IMR-90 (cell line): ENCODE results near the gene GTF2A1. TPM values are rescaled to one million over a fixed set of nuclear protein-coding genes. Genes with fewer than 3 reads are reported as not detected.
A peak's percentile ranks its signal among the peaks of the same experiment; 100 is the strongest.

Experiments
- ATAC-seq: fragments of 200-7000 bp; cut with Tn5 transposase; 2 replicates; pipeline ENCODE4 v1.9.1; 2020; ENCODE audit warnings: low read depth, mild to moderate bottlenecking, moderate library complexity
- BruUV-seq: library from RNA; stranded (reverse); fragments of 400-500 nt; replicated peaks from 2 replicates; lab custom pipeline; 2021; lab: Mats Ljungman, UMichigan
- CTCF ChIA-PET: fragments of 300-600 bp; formaldehyde crosslinking; extraction: SDS; loops from one replicate; lab custom pipeline; 2021; ENCODE audit warnings: antibody characterized with exemption; lab: Yijun Ruan, JAX
- POLR2A ChIA-PET: fragments of 300-600 bp; sonication (Branson Sonifier 250); formaldehyde crosslinking; loops from one replicate; lab custom pipeline; 2022; ENCODE audit warnings: antibody characterized with exemption; ENCODE audit not compliant: unreplicated experiment; lab: Charles Lee
- DNase-seq: peaks from one replicate; pipeline ENCODE4 v3.0.0; 2013
- H2AFZ ChIP-seq: replicated peaks from 2 replicates; pipeline ENCODE3; 2013; ENCODE audit warnings: low read length, mild to moderate bottlenecking; ENCODE audit not compliant: poor library complexity
- H2AK5ac ChIP-seq: 2 replicates; pipeline ENCODE4 v1.6.1; 2013; ENCODE audit warnings: low read depth, low read length, inconsistent platforms
- H2AK9ac ChIP-seq: replicated peaks from 2 replicates; pipeline ENCODE3; 2013; ENCODE audit warnings: mild to moderate bottlenecking, low read depth, low read length, moderate library complexity; ENCODE audit not compliant: poor library complexity
- H2BK120ac ChIP-seq: 2 replicates; pipeline ENCODE4 v1.6.1; 2013; ENCODE audit warnings: low read depth, low read length, inconsistent platforms
- H2BK15ac ChIP-seq: 3 replicates; pipeline ENCODE4 v1.6.1; 2013; ENCODE audit warnings: low read depth, low read length, inconsistent platforms
- H2BK20ac ChIP-seq: 2 replicates; pipeline ENCODE4 v1.6.1; 2013; ENCODE audit warnings: low read depth, mild to moderate bottlenecking, inconsistent platforms, low read length, moderate library complexity
- H2BK5ac ChIP-seq: 2 replicates; pipeline ENCODE4 v1.6.1; 2013; ENCODE audit warnings: mild to moderate bottlenecking, low read depth, low read length, inconsistent platforms; ENCODE audit not compliant: poor library complexity, severe bottlenecking
- H3K14ac ChIP-seq: replicated peaks from 2 replicates; pipeline ENCODE4 v1.6.1; 2013; ENCODE audit warnings: low read depth, low read length, inconsistent platforms
- H3K18ac ChIP-seq: 2 replicates; pipeline ENCODE4 v1.6.1; 2013; ENCODE audit warnings: low read depth, low read length, control low read depth
- H3K23ac ChIP-seq: 2 replicates; pipeline ENCODE4 v1.6.1; 2013; ENCODE audit warnings: low read depth, low read length, inconsistent platforms
- H3K27ac ChIP-seq: 2 replicates; pipeline ENCODE4 v1.5.1; 2013; ENCODE audit warnings: mild to moderate bottlenecking, control low read depth, low read length; ENCODE audit not compliant: insufficient read depth
- H3K27me3 ChIP-seq: 2 replicates; pipeline ENCODE4 v1.6.1; 2013; ENCODE audit warnings: low read length; ENCODE audit not compliant: control insufficient read depth, insufficient read depth
- H3K36me3 ChIP-seq: 2 replicates; pipeline ENCODE4 v1.6.1; 2013; ENCODE audit warnings: low read length, mixed read lengths; ENCODE audit not compliant: control insufficient read depth, insufficient read depth
- H3K4ac ChIP-seq: 2 replicates; pipeline ENCODE4 v1.6.1; 2013; ENCODE audit warnings: low read depth, low read length, inconsistent platforms
- H3K4me1 ChIP-seq: 2 replicates; pipeline ENCODE4 v1.6.1; 2013; ENCODE audit warnings: low read length, mixed read lengths; ENCODE audit not compliant: control insufficient read depth, insufficient read depth
- H3K4me2 ChIP-seq: 2 replicates; pipeline ENCODE4 v1.6.1; 2013; ENCODE audit warnings: low read depth, mild to moderate bottlenecking, control low read depth, low read length, moderate library complexity
- H3K4me3 ChIP-seq: 2 replicates; pipeline ENCODE4 v1.5.1; 2013; ENCODE audit warnings: low read depth, mild to moderate bottlenecking, control low read depth, low read length, moderate library complexity; ENCODE audit not compliant: insufficient read depth
- H3K56ac ChIP-seq: 2 replicates; pipeline ENCODE4 v1.6.1; 2013; ENCODE audit warnings: low read length, inconsistent platforms; ENCODE audit not compliant: insufficient read depth; ENCODE audit errors: extremely low read depth
- H3K79me1 ChIP-seq, 2 experiments: 2 replicates each; pipeline ENCODE4 v1.6.1; 2013; ENCODE audit warnings: low read length in 2 of 2, inconsistent platforms in 1 of 2, low read depth in 1 of 2
- H3K9ac ChIP-seq: 2 replicates; pipeline ENCODE4 v1.6.1; 2013; ENCODE audit warnings: low read depth, low read length, control low read depth
- H3K9me1 ChIP-seq: 2 replicates; pipeline ENCODE4 v1.6.1; 2013; ENCODE audit warnings: low read length, inconsistent platforms; ENCODE audit not compliant: insufficient read depth
- H3K9me3 ChIP-seq: 2 replicates; pipeline ENCODE4 v1.6.1; 2013; ENCODE audit warnings: low read length; ENCODE audit not compliant: control insufficient read depth, insufficient read depth
- H4K20me1 ChIP-seq: 2 replicates; pipeline ENCODE4 v1.6.1; 2013; ENCODE audit warnings: low read length, inconsistent platforms; ENCODE audit not compliant: insufficient read depth
- H4K5ac ChIP-seq: 2 replicates; pipeline ENCODE4 v1.6.1; 2013; ENCODE audit warnings: mild to moderate bottlenecking, low read depth, low read length, control low read depth
- H4K8ac ChIP-seq, 2 experiments: 2 replicates each; pipeline ENCODE4 v1.6.1; 2013; ENCODE audit warnings: low read depth in 2 of 2, low read length in 2 of 2, control low read depth in 1 of 2, inconsistent platforms in 1 of 2
- H4K91ac ChIP-seq: 2 replicates; pipeline ENCODE4 v1.6.1; 2013; ENCODE audit warnings: low read depth, low read length, inconsistent platforms; ENCODE audit not compliant: insufficient read depth
- BHLHE40 ChIP-seq: fragments of 150-350 bp; IDR thresholded peaks from 2 replicates; pipeline ENCODE4 v1.6.1; 2016; ENCODE audit warnings: mild to moderate bottlenecking, low read depth, low read length
- CEBPB ChIP-seq: IDR thresholded peaks from 2 replicates; pipeline ENCODE4 v1.6.1; 2012; ENCODE audit warnings: low read depth, low read length, improper control_type of control experiment
- CHD1 ChIP-seq: IDR thresholded peaks from 2 replicates; pipeline ENCODE4 v1.6.1; 2012; ENCODE audit warnings: low read depth, low read length, improper control_type of control experiment
- FOS ChIP-seq: fragments of 150-350 bp; IDR thresholded peaks from 2 replicates; pipeline ENCODE4 v1.6.1; 2016; ENCODE audit warnings: low read depth, low read length
- MAFK ChIP-seq: IDR thresholded peaks from 2 replicates; pipeline ENCODE4 v1.6.1; 2012; ENCODE audit warnings: low read depth, low read length, improper control_type of control experiment
- MAZ ChIP-seq: IDR thresholded peaks from 2 replicates; pipeline ENCODE4 v1.6.1; 2012; ENCODE audit warnings: low read depth, mild to moderate bottlenecking, low read length, improper control_type of control experiment, moderate library complexity, borderline replicate concordance
- MXI1 ChIP-seq: IDR thresholded peaks from 2 replicates; pipeline ENCODE4 v1.6.1; 2012; ENCODE audit warnings: low read depth, mild to moderate bottlenecking, low read length, moderate library complexity, borderline replicate concordance
- NFE2L2 ChIP-seq: fragments of 150-350 bp; IDR thresholded peaks from 2 replicates; pipeline ENCODE4 v1.6.1; 2016; ENCODE audit warnings: low read depth, mild to moderate bottlenecking, low read length
- POLR2A ChIP-seq: IDR thresholded peaks from 2 replicates; pipeline ENCODE4 v1.6.1; 2012; ENCODE audit warnings: mild to moderate bottlenecking, low read depth, low read length
- RAD21 ChIP-seq: IDR thresholded peaks from 2 replicates; pipeline ENCODE4 v1.6.1; 2012; ENCODE audit warnings: low read length, improper control_type of control experiment
- RCOR1 ChIP-seq: IDR thresholded peaks from 2 replicates; pipeline ENCODE4 v1.6.1; 2012; ENCODE audit warnings: mild to moderate bottlenecking, low read length, improper control_type of control experiment; ENCODE audit not compliant: insufficient replicate concordance
- RFX5 ChIP-seq: IDR thresholded peaks from 2 replicates; pipeline ENCODE4 v1.8.0; 2012; ENCODE audit warnings: low read depth, mild to moderate bottlenecking, low read length, moderate library complexity
- SMC3 ChIP-seq: fragments of 150-350 bp; IDR thresholded peaks from 2 replicates; pipeline ENCODE4 v1.6.1; 2016; ENCODE audit warnings: low read depth, mild to moderate bottlenecking, antibody characterized with exemption, low read length, moderate library complexity
- WGBS, 2 experiments: methylation state at CpG; one replicate each; pipeline versions ENCODE4 v1.1.5 to v1.1.7; 2013; ENCODE audit warnings: missing lambda C conversion rate in 2 of 2; ENCODE audit not compliant: insufficient read length in 1 of 2; ENCODE audit errors: extremely low coverage in 2 of 2; 5-methylcytosine and 5-hydroxymethylcytosine counted together
- dilution Hi-C: fragments of 300-500 bp; cut with HindIII; formaldehyde crosslinking; loops from one replicate; pipeline ENCODE4 v1.14.3; 2018; ENCODE audit warnings: low sequenced_read_pairs; ENCODE audit not compliant: unreplicated experiment
- in situ Hi-C: fragments of 300-500 bp; cut with MboI; formaldehyde crosslinking; loops from 3 replicates; pipeline ENCODE4 v1.14.3; 2019; ENCODE audit warnings: low sequenced_read_pairs, inconsistent platforms, mixed read lengths
- intact Hi-C: fragments of 100-400 bp; cut with micrococcal nuclease; formaldehyde crosslinking; loops from 2 replicates; pipeline ENCODE4 v1.10.0; 2022
- polyA plus RNA-seq, 3 experiments: library from polyadenylated mRNA; depleted of rRNA; stranded (reverse); fragments of >200 nt; gene quantifications; 2 replicates each; pipeline ENCODE4 v1.2.3, GENCODE V29; 2012; ENCODE audit warnings: low replicate concordance in 1 of 3
- total RNA-seq: library from RNA; depleted of rRNA; stranded (reverse); fragments of >200 nt; gene quantifications from 2 replicates; pipeline ENCODE4 v1.2.3, GENCODE V29; 2012
- TF ChIP-seq, protein P1 (sequence below): conservative IDR thresholded peaks from 2 replicates; pipeline ENCODE4 v1.5.1; 2012; ENCODE audit warnings: mild to moderate bottlenecking, low read depth, low read length, improper control_type of control experiment
- TF ChIP-seq, protein P2 (sequence below): fragments of 150-350 bp; IDR thresholded peaks from 2 replicates; pipeline ENCODE4 v1.6.1; 2016; ENCODE audit warnings: low read depth, mild to moderate bottlenecking, low read length, moderate library complexity, borderline replicate concordance
- TF ChIP-seq, protein P3 (sequence below): fragments of 150-350 bp; IDR thresholded peaks from 2 replicates; pipeline ENCODE4 v1.6.1; 2017; ENCODE audit warnings: mild to moderate bottlenecking, antibody characterized with exemption, low read length, low read depth

The GTF2A1 gene
- total and polyA plus RNA-seq, 2 of the 4 experiments (the other 2 are of a cell fraction): 16.0 to 60.4 TPM

DNA sequence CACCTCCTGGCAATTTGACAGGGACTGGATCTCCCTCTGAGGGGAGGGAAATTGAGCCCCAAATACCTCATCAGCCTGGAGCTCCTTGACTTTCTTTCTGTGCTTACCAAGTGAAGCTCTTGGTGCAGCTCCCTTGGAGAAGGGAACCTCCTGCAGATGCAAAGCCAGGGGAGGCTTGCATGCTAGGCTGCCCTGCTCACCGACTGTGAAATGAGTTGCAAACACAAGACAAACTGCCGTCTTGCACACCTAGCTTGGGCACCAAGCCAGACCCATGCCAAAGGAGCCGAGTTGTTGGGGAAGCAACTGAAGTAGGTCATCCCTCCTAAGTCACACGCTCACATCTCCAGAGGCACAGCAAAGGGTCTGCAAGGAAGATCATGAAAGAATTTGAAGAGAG lies 95.2 kb downstream of the GTF2A1 start:
- Histone ChIP-seq H2BK20ac (no peak overlapping the region), H3K4ac (no peak overlapping the region), H2BK15ac (no peak overlapping the region), H4K20me1 (no peaks in the 10 kb centered on the region), H3K18ac (no peak overlapping the region), H3K36me3 (no peaks in the 10 kb centered on the region), H4K5ac (no peak overlapping the region), H3K4me1 (no peaks in the 10 kb centered on the region), H3K56ac (no peak overlapping the region), H2AK9ac (peak overlapping the region; percentile 45), H2AK5ac (no peak overlapping the region), H3K4me3 (no peak overlapping the region), H4K91ac (no peak overlapping the region), H3K79me1 (no peaks in the 10 kb centered on the region), H2BK5ac (no peak overlapping the region), H3K9me1 (no peaks in the 10 kb centered on the region), H3K4me2 (no peak overlapping the region), H2BK120ac (no peak overlapping the region), H3K9me3 (no peaks in the 10 kb centered on the region), H4K8ac (no peak overlapping the region), H3K23ac (no peak overlapping the region), H3K9ac (no peak overlapping the region), H2AFZ (no peak overlapping the region), H3K27me3 (peaks cover 2% of the 10 kb centered on the region; the same call in 1 of the 2 replicates), H3K27ac (no peak overlapping the region), H3K14ac (no peak overlapping the region)
- dilution Hi-C loops (no loop called here), intact Hi-C loops (no loop called here), in situ Hi-C loops (no loop called here)
- CTCF ChIA-PET: no interaction called here
- TF ChIP-seq POLR2A (no peak), BHLHE40 (no peak), RFX5 (no peak), CEBPB (no peak), NFE2L2 (no peak), SMC3 (no peak), MAFK (no peak), MXI1 (no peak), MAZ (no peak), RAD21 (no peak), RCOR1 (no peak), FOS (no peak), CHD1 (no peak)
- TF ChIP-seq, protein P1, sequence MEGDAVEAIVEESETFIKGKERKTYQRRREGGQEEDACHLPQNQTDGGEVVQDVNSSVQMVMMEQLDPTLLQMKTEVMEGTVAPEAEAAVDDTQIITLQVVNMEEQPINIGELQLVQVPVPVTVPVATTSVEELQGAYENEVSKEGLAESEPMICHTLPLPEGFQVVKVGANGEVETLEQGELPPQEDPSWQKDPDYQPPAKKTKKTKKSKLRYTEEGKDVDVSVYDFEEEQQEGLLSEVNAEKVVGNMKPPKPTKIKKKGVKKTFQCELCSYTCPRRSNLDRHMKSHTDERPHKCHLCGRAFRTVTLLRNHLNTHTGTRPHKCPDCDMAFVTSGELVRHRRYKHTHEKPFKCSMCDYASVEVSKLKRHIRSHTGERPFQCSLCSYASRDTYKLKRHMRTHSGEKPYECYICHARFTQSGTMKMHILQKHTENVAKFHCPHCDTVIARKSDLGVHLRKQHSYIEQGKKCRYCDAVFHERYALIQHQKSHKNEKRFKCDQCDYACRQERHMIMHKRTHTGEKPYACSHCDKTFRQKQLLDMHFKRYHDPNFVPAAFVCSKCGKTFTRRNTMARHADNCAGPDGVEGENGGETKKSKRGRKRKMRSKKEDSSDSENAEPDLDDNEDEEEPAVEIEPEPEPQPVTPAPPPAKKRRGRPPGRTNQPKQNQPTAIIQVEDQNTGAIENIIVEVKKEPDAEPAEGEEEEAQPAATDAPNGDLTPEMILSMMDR: no peak
- TF ChIP-seq, protein P2, sequence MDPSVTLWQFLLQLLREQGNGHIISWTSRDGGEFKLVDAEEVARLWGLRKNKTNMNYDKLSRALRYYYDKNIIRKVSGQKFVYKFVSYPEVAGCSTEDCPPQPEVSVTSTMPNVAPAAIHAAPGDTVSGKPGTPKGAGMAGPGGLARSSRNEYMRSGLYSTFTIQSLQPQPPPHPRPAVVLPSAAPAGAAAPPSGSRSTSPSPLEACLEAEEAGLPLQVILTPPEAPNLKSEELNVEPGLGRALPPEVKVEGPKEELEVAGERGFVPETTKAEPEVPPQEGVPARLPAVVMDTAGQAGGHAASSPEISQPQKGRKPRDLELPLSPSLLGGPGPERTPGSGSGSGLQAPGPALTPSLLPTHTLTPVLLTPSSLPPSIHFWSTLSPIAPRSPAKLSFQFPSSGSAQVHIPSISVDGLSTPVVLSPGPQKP: no peak
- TF ChIP-seq, protein P3, sequence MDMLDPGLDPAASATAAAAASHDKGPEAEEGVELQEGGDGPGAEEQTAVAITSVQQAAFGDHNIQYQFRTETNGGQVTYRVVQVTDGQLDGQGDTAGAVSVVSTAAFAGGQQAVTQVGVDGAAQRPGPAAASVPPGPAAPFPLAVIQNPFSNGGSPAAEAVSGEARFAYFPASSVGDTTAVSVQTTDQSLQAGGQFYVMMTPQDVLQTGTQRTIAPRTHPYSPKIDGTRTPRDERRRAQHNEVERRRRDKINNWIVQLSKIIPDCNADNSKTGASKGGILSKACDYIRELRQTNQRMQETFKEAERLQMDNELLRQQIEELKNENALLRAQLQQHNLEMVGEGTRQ: no peak
- POLR2A ChIA-PET: no interaction called here
- WGBS, 2 experiments: 100% methylated on average over 1 of the region's 4 CpGs; no CpG with 5 or more reads in 1 of the 2 experiments
- ATAC-seq (no peak), DNase-seq (no peak)
- BruUV-seq: no TSS peak
